Endothelial cell of umbilical vein (primary cell): ENCODE results near the gene ARSB. TPM values are rescaled to one million over a fixed set of nuclear protein-coding genes. Genes with fewer than 3 reads are reported as not detected.

Experiments
- BruUV-seq: library from RNA; stranded (reverse); fragments of 400-500 nt; replicated peaks from 2 replicates; lab custom pipeline; 2021; lab: Mats Ljungman, UMichigan
- CTCF ChIA-PET: fragments of 300-600, 350-600 bp; sonication (Branson Sonifier 250); formaldehyde crosslinking; loops from one replicate; lab custom pipeline; 2021; ENCODE audit warnings: antibody characterized with exemption, inconsistent platforms; lab: Charles Lee
- POLR2A ChIA-PET: fragments of 300-600, 350-600 bp; sonication (Branson Sonifier 250); formaldehyde crosslinking; loops from one replicate; lab custom pipeline; 2021; ENCODE audit warnings: antibody characterized with exemption, inconsistent platforms; lab: Charles Lee
- DNase-seq: peaks from one replicate; pipeline ENCODE4 v3.0.0-alpha.2; 2011; ENCODE audit warnings: low read depth, low spot score
- FAIRE-seq: peaks from 2 replicates; lab custom pipeline; 2011; peaks lifted over from hg19 to GRCh38; lab: Jason Lieb, UNC
- H2AFZ ChIP-seq: 2 replicates; pipeline ENCODE4 v1.6.0; 2012; ENCODE audit warnings: low read depth, low read length, control low read depth, inconsistent platforms
- H3K27ac ChIP-seq: 2 replicates; pipeline ENCODE4 v1.5.1; 2011; ENCODE audit warnings: low read depth, mild to moderate bottlenecking, control low read depth, low read length, moderate library complexity; ENCODE audit not compliant: insufficient read depth
- H3K27me3 ChIP-seq, 2 experiments: 2 replicates each; pipeline versions ENCODE4 v1.6.0 to v1.6.1; 2011; ENCODE audit warnings: low read length in 2 of 2, mixed read lengths in 1 of 2; ENCODE audit not compliant: control insufficient read depth in 2 of 2, insufficient read depth in 2 of 2
- H3K36me3 ChIP-seq, 2 experiments: 2 replicates in 1 of 2; 3 replicates in 1 of 2; pipeline ENCODE4 v1.5.1; 2011; ENCODE audit warnings: low read length in 2 of 2, mild to moderate bottlenecking in 1 of 2, moderate library complexity in 1 of 2; ENCODE audit not compliant: control insufficient read depth in 2 of 2, insufficient read depth in 2 of 2; ENCODE audit errors: extremely low read depth in 1 of 2
- H3K4me1 ChIP-seq: 3 replicates; pipeline ENCODE4 v1.5.1; 2011; ENCODE audit warnings: mild to moderate bottlenecking, low read length; ENCODE audit not compliant: control insufficient read depth, insufficient read depth; ENCODE audit errors: extremely low read depth
- H3K4me2 ChIP-seq: 2 replicates; pipeline ENCODE4 v1.6.1; 2011; ENCODE audit warnings: low read length, control low read depth, mixed read lengths; ENCODE audit not compliant: insufficient read depth
- H3K4me3 ChIP-seq, 3 experiments: fragments of 200-600 bp in 1 of 3; sonication (generic), shearing (Covaris generic) in 1 of 3; replicated peaks in 1 of 3; 2 replicates each; pipeline ENCODE4 v1.5.1; 2011 to 2016; ENCODE audit warnings: control low read depth in 3 of 3, low read length in 3 of 3, mild to moderate bottlenecking in 2 of 3, inconsistent platforms in 1 of 3, low read depth in 1 of 3, moderate library complexity in 1 of 3; ENCODE audit not compliant: insufficient read depth in 1 of 3
- H3K79me2 ChIP-seq: 2 replicates; pipeline ENCODE4 v1.6.0; 2012; ENCODE audit warnings: low read length, inconsistent platforms; ENCODE audit not compliant: control insufficient read depth, insufficient read depth
- H3K9ac ChIP-seq: replicated peaks from 2 replicates; pipeline ENCODE3; 2011; ENCODE audit warnings: low read length, control low read depth; ENCODE audit not compliant: insufficient read depth; ENCODE audit errors: extremely low read depth
- H3K9me1 ChIP-seq: replicated peaks from 3 replicates; pipeline ENCODE4 v1.6.0; 2011; ENCODE audit warnings: mild to moderate bottlenecking, low read length; ENCODE audit not compliant: control insufficient read depth, insufficient read depth; ENCODE audit errors: extremely low read depth
- H3K9me3 ChIP-seq: replicated peaks from 2 replicates; pipeline ENCODE4 v1.5.1; 2012; ENCODE audit warnings: low read length, inconsistent platforms; ENCODE audit not compliant: control insufficient read depth, insufficient read depth
- H4K20me1 ChIP-seq: replicated peaks from 2 replicates; pipeline ENCODE3; 2011; ENCODE audit warnings: mild to moderate bottlenecking, low read length; ENCODE audit not compliant: control insufficient read depth, insufficient read depth; ENCODE audit errors: extremely low read depth
- CTCF ChIP-seq, 2 donors: IDR thresholded peaks; 1 replicate in 1 of 2; 2 replicates in 1 of 2; pipeline ENCODE4 v1.5.1; 2011; ENCODE audit warnings: low read length in 2 of 2, mild to moderate bottlenecking in 2 of 2, moderate library complexity in 2 of 2, control low read depth in 1 of 2, inconsistent platforms in 1 of 2, low read depth in 1 of 2; ENCODE audit not compliant: insufficient read depth in 1 of 2; ENCODE audit errors: extremely low read depth in 1 of 2
- EZH2 ChIP-seq: IDR thresholded peaks from 2 replicates; pipeline ENCODE4 v1.6.1; 2012; ENCODE audit warnings: borderline replicate concordance, low read depth, mild to moderate bottlenecking, moderate library complexity, low read length, inconsistent platforms; ENCODE audit not compliant: severe bottlenecking
- FOS ChIP-seq: IDR thresholded peaks from 2 replicates; pipeline ENCODE4 v1.6.1; 2011; ENCODE audit warnings: mild to moderate bottlenecking, low read length, moderate library complexity, borderline replicate concordance; ENCODE audit not compliant: insufficient read depth
- GATA2 ChIP-seq: IDR thresholded peaks from 2 replicates; pipeline ENCODE4 v1.7.0; 2011; ENCODE audit warnings: low read depth, mild to moderate bottlenecking, moderate library complexity, mixed read lengths, low read length; ENCODE audit not compliant: insufficient read length, insufficient read depth
- JUN ChIP-seq: IDR thresholded peaks from 2 replicates; pipeline ENCODE4 v1.6.1; 2011; ENCODE audit warnings: borderline replicate concordance, low read depth; ENCODE audit not compliant: insufficient read length, insufficient read depth
- MAX ChIP-seq: IDR thresholded peaks from 2 replicates; pipeline ENCODE4 v1.6.1; 2011; ENCODE audit not compliant: insufficient read depth, insufficient read length
- MYC ChIP-seq: IDR thresholded peaks from one replicate; pipeline ENCODE4 v1.6.1; 2011; ENCODE audit warnings: mild to moderate bottlenecking, low read depth, low read length
- POLR2A ChIP-seq: IDR thresholded peaks from 2 replicates; pipeline ENCODE4 v1.6.1; 2012; ENCODE audit warnings: low read depth, mild to moderate bottlenecking, control low read depth, low read length
- POLR2AphosphoS5 ChIP-seq: IDR thresholded peaks from 2 replicates; pipeline ENCODE4 v1.6.1; 2012; ENCODE audit warnings: low read depth, mild to moderate bottlenecking, control low read depth, low read length, moderate library complexity; ENCODE audit not compliant: insufficient read depth
- dilution Hi-C: fragments of 300-500 bp; cut with MboI; formaldehyde crosslinking; loops from one replicate; pipeline ENCODE4 v1.15.0; 2019; ENCODE audit warnings: low sequenced_read_pairs; ENCODE audit not compliant: extremely low pct_ligation_motif_present
- intact Hi-C: fragments of 100-400 bp; cut with micrococcal nuclease; formaldehyde crosslinking; loops from one replicate; pipeline ENCODE4 v1.10.0; 2022
- polyA plus RNA-seq, 4 experiments: library from polyadenylated mRNA; depleted of rRNA in 3 of 4; stranded (reverse) in 3 of 4; unstranded in 1 of 4; fragments of >200 nt; gene quantifications; 2 replicates each; pipeline versions ENCODE4 v1.2.1 to v1.2.3, GENCODE V29; 2011 to 2012; ENCODE audit warnings: missing spikeins in 1 of 4
- total RNA-seq: library from RNA; stranded (reverse); gene quantifications from 2 replicates; pipeline ENCODE4 v1.2.3, GENCODE V29; 2021

The ARSB gene
- total and polyA plus RNA-seq, 2 donors (not counting 3 experiments of a cell fraction or from before 2014, with no cell fraction given), result 17.2 to 25.8 TPM

- no peak overlapping the region for H3K27ac ChIP-seq
- ChIA-PET CTCF (no interaction called here), POLR2A (no interaction called here)
- no peaks in the 10 kb centered on the region for H3K36me3 ChIP-seq
- DNase-seq, result no peak
- no peaks in the 10 kb centered on the region for H3K9me1 ChIP-seq
- no peaks in the 10 kb centered on the region for H3K79me2 ChIP-seq
- no peaks in the 10 kb centered on the region for H3K9me3 ChIP-seq
- H3K27me3 ChIP-seq, result no peaks in the 10 kb centered on the region
- H3K9ac ChIP-seq, result no peak overlapping the region
- FAIRE-seq, result no peak
- H3K4me1 ChIP-seq, result peaks cover 10% of the 10 kb centered on the region
- H4K20me1 ChIP-seq, result no peaks in the 10 kb centered on the region
- H3K4me3 ChIP-seq, result no peak overlapping the region
- no peak for TF ChIP-seq FOS
- no peak for TF ChIP-seq CTCF (IDR thresholded peaks at IDR 0.05; ENCODE audit: extremely low read depth in 1 of 2, insufficient read depth in 1 of 2, low read depth in 1 of 2, low read length in 2 of 2)
- no peak for TF ChIP-seq POLR2AphosphoS5
- TF ChIP-seq JUN, result no peak
- TF ChIP-seq GATA2, result no peak
- TF ChIP-seq EZH2, result no peak
- no peak for TF ChIP-seq POLR2A
- no peak for TF ChIP-seq MYC
- TF ChIP-seq MAX, result no peak
- dilution Hi-C loops (no loop called here), intact Hi-C loops (no loop called here)
- H2AFZ ChIP-seq, result no peak overlapping the region
- BruUV-seq, result no TSS peak
- H3K4me2 ChIP-seq, result no peak overlapping the region
Observed at GRCh38 chr5:78803353-78803752, 181.8 kb downstream of the ARSB start.
